Neural cell (in vitro differentiated cells): ENCODE data around the gene GTF2F2. TPM values are rescaled to one million over a fixed set of nuclear protein-coding genes. Genes with fewer than 3 reads are reported as not detected.

ENCODE experiments used
- H2AFZ ChIP-seq: fragments of 200-600, 300-800 bp; sonication (generic), shearing (Covaris generic); 2 replicates; pipeline ENCODE4 v1.6.0; 2014; ENCODE audit warnings: low read depth, mild to moderate bottlenecking, antibody characterized with exemption, low read length, moderate library complexity
- H3F3A ChIP-seq: fragments of 200-600 bp; shearing (Covaris generic); 2 replicates; pipeline ENCODE4 v1.6.1; 2016; ENCODE audit warnings: mild to moderate bottlenecking, moderate library complexity, mixed read lengths, antibody characterized with exemption, low read length; ENCODE audit not compliant: insufficient read depth, poor library complexity, severe bottlenecking
- H3K27ac ChIP-seq: fragments of 200-600, 300-800 bp; sonication (generic), shearing (Covaris generic); 2 replicates; pipeline ENCODE4 v1.5.1; 2014; ENCODE audit warnings: mild to moderate bottlenecking, low read length, moderate library complexity
- H3K27me3 ChIP-seq: fragments of 300-800, 200-600 bp; sonication (generic), shearing (Covaris generic); 2 replicates; pipeline ENCODE4 v1.6.0; 2014; ENCODE audit warnings: mild to moderate bottlenecking, low read depth, low read length, moderate library complexity; ENCODE audit not compliant: insufficient read depth
- H3K36me3 ChIP-seq: fragments of 300-800, 200-600 bp; sonication (generic), shearing (Covaris generic); 2 replicates; pipeline ENCODE4 v1.5.1; 2014; ENCODE audit warnings: mild to moderate bottlenecking, antibody characterized with exemption, low read length, moderate library complexity; ENCODE audit not compliant: insufficient read depth
- H3K4me2 ChIP-seq: fragments of 300-800, 200-600 bp; sonication (generic), shearing (Covaris generic); 2 replicates; pipeline ENCODE4 v1.6.0; 2014; ENCODE audit warnings: mild to moderate bottlenecking, low read length
- H3K4me3 ChIP-seq: fragments of 300-800, 200-600 bp; sonication (generic), shearing (Covaris generic); 2 replicates; pipeline ENCODE4 v1.5.1; 2014; ENCODE audit warnings: mild to moderate bottlenecking, low read length, moderate library complexity
- H3K79me2 ChIP-seq: fragments of 200-600 bp; shearing (Covaris generic); replicated peaks from 2 replicates; pipeline ENCODE4 v1.6.0; 2014; ENCODE audit warnings: mild to moderate bottlenecking, low read length, moderate library complexity; ENCODE audit not compliant: insufficient read depth
- H3K9ac ChIP-seq: fragments of 300-800, 200-600 bp; sonication (generic), shearing (Covaris generic); 2 replicates; pipeline ENCODE4 v1.6.1; 2016; ENCODE audit warnings: mild to moderate bottlenecking, low read length, mixed read lengths
- H3K9me2 ChIP-seq: fragments of 200-600 bp; shearing (Covaris generic); 2 replicates; pipeline ENCODE4 v1.6.1; 2016; ENCODE audit warnings: mild to moderate bottlenecking, low read length, mixed read lengths; ENCODE audit not compliant: insufficient read depth
- H3K9me3 ChIP-seq: fragments of 200-600, 300-800 bp; sonication (generic), shearing (Covaris generic); 2 replicates; pipeline ENCODE4 v1.6.1; 2016; ENCODE audit warnings: mild to moderate bottlenecking, mixed run types, low read length, moderate library complexity, mixed read lengths
- H4K20me1 ChIP-seq: fragments of 200-600 bp; shearing (Covaris generic); 2 replicates; pipeline ENCODE4 v1.6.1; 2016; ENCODE audit warnings: mild to moderate bottlenecking, mixed run types; ENCODE audit not compliant: insufficient read depth
- EP300 ChIP-seq: fragments of 450-650 bp; conservative IDR thresholded peaks from 2 replicates; pipeline ENCODE4 v1.6.1; 2014; ENCODE audit warnings: antibody characterized with exemption, mild to moderate bottlenecking, moderate library complexity; ENCODE audit not compliant: poor library complexity, severe bottlenecking
- EZH2 ChIP-seq: fragments of 200-600, 300-800 bp; shearing (Covaris generic), sonication (generic); IDR thresholded peaks from 2 replicates; pipeline ENCODE4 v1.6.1; 2014; ENCODE audit warnings: antibody characterized with exemption, low read length, borderline replicate concordance, mild to moderate bottlenecking; ENCODE audit not compliant: insufficient read depth, poor library complexity, severe bottlenecking
- MXI1 ChIP-seq: fragments of 450-650 bp; conservative IDR thresholded peaks from 2 replicates; pipeline ENCODE4 v1.6.1; 2014; ENCODE audit warnings: antibody characterized with exemption, mild to moderate bottlenecking; ENCODE audit not compliant: poor library complexity, severe bottlenecking
- POLR2AphosphoS5 ChIP-seq: IDR thresholded peaks from 2 replicates; pipeline ENCODE4 v1.6.1; 2012
- RAD21 ChIP-seq: fragments of 450-650 bp; conservative IDR thresholded peaks from 2 replicates; pipeline ENCODE4 v1.6.1; 2014; ENCODE audit warnings: antibody characterized with exemption, mild to moderate bottlenecking, moderate library complexity
- SMC3 ChIP-seq: fragments of 450-650 bp; conservative IDR thresholded peaks from 2 replicates; pipeline ENCODE4 v1.6.1; 2014; ENCODE audit warnings: antibody characterized with exemption, mild to moderate bottlenecking, moderate library complexity; ENCODE audit not compliant: poor library complexity
- TAF1 ChIP-seq: IDR thresholded peaks from 2 replicates; pipeline ENCODE4 v1.6.1; 2012; ENCODE audit warnings: low read depth
- polyA plus RNA-seq: library from polyadenylated mRNA; depleted of rRNA; stranded (reverse); fragments of >200 nt; gene quantifications from 2 replicates; pipeline ENCODE4 v1.2.3, GENCODE V29; 2014
- TF ChIP-seq, protein P1 (sequence below): fragments of 450-650 bp; IDR thresholded peaks from 2 replicates; pipeline ENCODE4 v1.5.1; 2014; ENCODE audit warnings: antibody characterized with exemption, mild to moderate bottlenecking, moderate library complexity; ENCODE audit not compliant: poor library complexity, severe bottlenecking
- TF ChIP-seq, protein P2 (sequence below): IDR thresholded peaks from 2 replicates; pipeline ENCODE4 v1.6.1; 2012; ENCODE audit warnings: borderline replicate concordance

Gene GTF2F2
- polyA plus RNA-seq, 1 donor from 2014 or later = 29.6 TPM

DNA sequence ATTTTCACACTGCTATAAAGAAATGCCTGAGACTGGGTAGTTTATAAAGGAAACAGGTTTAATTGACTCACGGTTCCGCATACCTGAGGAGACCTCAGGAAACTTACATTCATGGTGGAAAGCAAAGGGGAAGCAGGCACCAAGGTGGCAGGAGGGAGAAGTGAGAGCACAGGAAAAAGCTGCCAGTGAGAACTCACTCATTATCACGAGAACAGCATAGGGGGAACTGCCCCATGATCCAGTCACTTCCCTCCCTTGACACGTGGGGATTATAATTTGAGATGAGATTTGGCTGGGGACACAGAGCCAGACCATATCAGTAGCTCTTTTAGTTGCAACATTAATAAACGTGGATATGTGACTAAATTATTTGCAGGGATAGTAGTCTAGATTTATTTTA is 84.8 kb downstream of the GTF2F2 start:
- Histone ChIP-seq H3K79me2 (no peaks in the 10 kb centered on the region), H3K36me3 (no peaks in the 10 kb centered on the region), H3K27ac (no peak overlapping the region), H4K20me1 (no peaks in the 10 kb centered on the region), H3K4me2 (no peak overlapping the region), H3K9me3 (no peaks in the 10 kb centered on the region), H3K4me3 (no peak overlapping the region), H3K9ac (no peak overlapping the region), H3K27me3 (no peaks in the 10 kb centered on the region), H3K9me2 (no peaks in the 10 kb centered on the region), H2AFZ (no peak overlapping the region), H3F3A (no peaks in the 10 kb centered on the region)
- TF ChIP-seq EZH2 (no peak), POLR2AphosphoS5 (no peak), SMC3 (no peak), TAF1 (no peak), RAD21 (no peak), MXI1 (no peak), EP300 (no peak)
- TF ChIP-seq, protein P1, sequence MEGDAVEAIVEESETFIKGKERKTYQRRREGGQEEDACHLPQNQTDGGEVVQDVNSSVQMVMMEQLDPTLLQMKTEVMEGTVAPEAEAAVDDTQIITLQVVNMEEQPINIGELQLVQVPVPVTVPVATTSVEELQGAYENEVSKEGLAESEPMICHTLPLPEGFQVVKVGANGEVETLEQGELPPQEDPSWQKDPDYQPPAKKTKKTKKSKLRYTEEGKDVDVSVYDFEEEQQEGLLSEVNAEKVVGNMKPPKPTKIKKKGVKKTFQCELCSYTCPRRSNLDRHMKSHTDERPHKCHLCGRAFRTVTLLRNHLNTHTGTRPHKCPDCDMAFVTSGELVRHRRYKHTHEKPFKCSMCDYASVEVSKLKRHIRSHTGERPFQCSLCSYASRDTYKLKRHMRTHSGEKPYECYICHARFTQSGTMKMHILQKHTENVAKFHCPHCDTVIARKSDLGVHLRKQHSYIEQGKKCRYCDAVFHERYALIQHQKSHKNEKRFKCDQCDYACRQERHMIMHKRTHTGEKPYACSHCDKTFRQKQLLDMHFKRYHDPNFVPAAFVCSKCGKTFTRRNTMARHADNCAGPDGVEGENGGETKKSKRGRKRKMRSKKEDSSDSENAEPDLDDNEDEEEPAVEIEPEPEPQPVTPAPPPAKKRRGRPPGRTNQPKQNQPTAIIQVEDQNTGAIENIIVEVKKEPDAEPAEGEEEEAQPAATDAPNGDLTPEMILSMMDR = no peak
- TF ChIP-seq, protein P2, sequence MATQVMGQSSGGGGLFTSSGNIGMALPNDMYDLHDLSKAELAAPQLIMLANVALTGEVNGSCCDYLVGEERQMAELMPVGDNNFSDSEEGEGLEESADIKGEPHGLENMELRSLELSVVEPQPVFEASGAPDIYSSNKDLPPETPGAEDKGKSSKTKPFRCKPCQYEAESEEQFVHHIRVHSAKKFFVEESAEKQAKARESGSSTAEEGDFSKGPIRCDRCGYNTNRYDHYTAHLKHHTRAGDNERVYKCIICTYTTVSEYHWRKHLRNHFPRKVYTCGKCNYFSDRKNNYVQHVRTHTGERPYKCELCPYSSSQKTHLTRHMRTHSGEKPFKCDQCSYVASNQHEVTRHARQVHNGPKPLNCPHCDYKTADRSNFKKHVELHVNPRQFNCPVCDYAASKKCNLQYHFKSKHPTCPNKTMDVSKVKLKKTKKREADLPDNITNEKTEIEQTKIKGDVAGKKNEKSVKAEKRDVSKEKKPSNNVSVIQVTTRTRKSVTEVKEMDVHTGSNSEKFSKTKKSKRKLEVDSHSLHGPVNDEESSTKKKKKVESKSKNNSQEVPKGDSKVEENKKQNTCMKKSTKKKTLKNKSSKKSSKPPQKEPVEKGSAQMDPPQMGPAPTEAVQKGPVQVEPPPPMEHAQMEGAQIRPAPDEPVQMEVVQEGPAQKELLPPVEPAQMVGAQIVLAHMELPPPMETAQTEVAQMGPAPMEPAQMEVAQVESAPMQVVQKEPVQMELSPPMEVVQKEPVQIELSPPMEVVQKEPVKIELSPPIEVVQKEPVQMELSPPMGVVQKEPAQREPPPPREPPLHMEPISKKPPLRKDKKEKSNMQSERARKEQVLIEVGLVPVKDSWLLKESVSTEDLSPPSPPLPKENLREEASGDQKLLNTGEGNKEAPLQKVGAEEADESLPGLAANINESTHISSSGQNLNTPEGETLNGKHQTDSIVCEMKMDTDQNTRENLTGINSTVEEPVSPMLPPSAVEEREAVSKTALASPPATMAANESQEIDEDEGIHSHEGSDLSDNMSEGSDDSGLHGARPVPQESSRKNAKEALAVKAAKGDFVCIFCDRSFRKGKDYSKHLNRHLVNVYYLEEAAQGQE = no peak

- Histone ChIP-seq H3K9ac (no peak overlapping the region), H3K27ac (no peak overlapping the region), H3K36me3 (no peaks in the 10 kb centered on the region), H2AFZ (no peak overlapping the region), H3K79me2 (no peaks in the 10 kb centered on the region), H3F3A (no peaks in the 10 kb centered on the region), H3K9me2 (no peaks in the 10 kb centered on the region), H3K9me3 (no peaks in the 10 kb centered on the region), H3K4me3 (peak overlapping the region; percentile 0), H3K27me3 (no peaks in the 10 kb centered on the region), H3K4me2 (no peak overlapping the region), H4K20me1 (no peaks in the 10 kb centered on the region)
- TF ChIP-seq SMC3 (no peak), POLR2AphosphoS5 (no peak), MXI1 (no peak), RAD21 (no peak), EZH2 (no peak), EP300 (no peak), TAF1 (no peak)
- TF ChIP-seq, protein P1 = no peak
- TF ChIP-seq, protein P2 = no peak
Measured at GRCh38 chr13:45206340-45206739, 86.0 kb downstream of the GTF2F2 start.
